NCI-H226 (cell line): ENCODE results near the gene PDLIM7.
"Not testable (repeated sequence)": the region's sequence is repeated elsewhere in the genome, so short reads cannot be mapped to it uniquely, and the experiment has no call there.

Experiments used
- DNase-seq: peaks from one replicate; pipeline ENCODE4 v3.0.0-alpha.2; 2015

PDLIM7 gene

GRCh38 chr5:177489119-177489716, 8.2 kb downstream of the PDLIM7 start:
- DNase-seq = no peak

- DNase-seq = no peak
Measured at GRCh38 chr5:177487975-177488374, 9.4 kb downstream of the PDLIM7 start.

DNA sequence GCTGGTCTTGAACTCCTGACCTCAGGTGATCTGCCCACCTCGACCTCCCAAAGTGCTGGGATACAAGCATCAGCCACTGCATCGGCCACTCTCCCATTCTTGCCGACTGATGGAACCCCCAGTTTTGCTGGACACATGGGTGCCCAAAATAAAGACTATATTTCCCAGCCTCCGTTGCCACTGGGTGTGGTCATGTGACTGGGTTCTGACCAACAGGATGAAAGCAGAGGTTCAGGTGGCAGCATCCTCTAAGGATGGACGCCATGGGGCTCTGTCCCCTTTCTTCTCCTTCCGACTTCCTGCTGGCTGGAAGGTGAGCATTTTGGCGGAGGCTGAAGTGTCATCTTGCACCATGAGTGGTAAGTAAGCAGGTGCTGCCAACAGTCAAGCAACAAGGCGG, 10.3 kb downstream of the PDLIM7 start:
- no peak for DNase-seq

GRCh38 chr5:177486256-177486655, 11.1 kb downstream of the PDLIM7 start:
- no peak for DNase-seq

DNA sequence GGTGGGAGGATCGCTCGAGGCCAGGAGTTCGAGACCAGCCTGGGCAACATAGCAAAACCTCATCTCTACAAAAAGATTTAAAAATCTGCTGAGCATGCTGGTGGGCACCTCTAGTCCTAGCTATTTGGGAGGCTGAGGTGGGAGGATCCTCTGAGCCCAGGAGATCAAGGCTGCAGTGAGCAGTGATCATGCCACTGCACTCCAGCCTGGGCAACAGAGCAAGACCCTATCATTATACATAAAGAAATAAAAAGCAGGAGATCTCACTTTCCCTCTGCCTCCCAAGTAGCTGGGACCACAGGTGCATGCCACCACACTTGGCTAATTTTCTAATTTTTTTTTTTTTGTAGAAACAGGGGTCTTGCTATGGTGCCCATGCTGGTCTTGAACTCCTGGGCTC, 11.7 kb downstream of the PDLIM7 start:
- DNase-seq = not testable (repeated sequence)

GRCh38 chr5:177484902-177485549, 12.4 kb downstream of the PDLIM7 start:
- no peak for DNase-seq

- DNase-seq = no peak
Measured at GRCh38 chr5:177483994-177484901, 13.2 kb downstream of the PDLIM7 start.

- DNase-seq = no peak
Measured at GRCh38 chr5:177483042-177483441, 14.4 kb downstream of the PDLIM7 start.

- no peak for DNase-seq
Measured at GRCh38 chr5:177482359-177482795, 15.0 kb downstream of the PDLIM7 start.

DNA sequence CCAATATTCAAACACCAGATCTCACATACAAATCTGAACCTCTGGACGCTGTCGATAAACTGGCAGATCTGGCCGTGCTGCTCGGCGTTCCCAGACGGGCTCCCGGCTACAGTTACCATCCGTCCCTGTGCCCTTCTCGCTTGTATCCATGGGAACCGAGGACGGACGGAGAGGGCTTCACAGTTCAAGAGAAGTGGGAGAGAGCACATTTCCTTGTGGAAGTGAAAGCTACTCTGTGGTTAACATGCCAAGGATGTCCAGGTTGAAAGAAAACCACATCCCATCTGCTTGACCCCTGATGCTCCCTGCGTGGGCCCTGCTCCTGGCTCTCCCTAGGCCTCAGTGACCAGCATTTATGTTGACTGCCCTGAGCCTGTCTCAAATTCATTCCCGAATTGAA, 17.6 kb downstream of the PDLIM7 start:
- no peak for DNase-seq

- no peak for DNase-seq
Measured at GRCh38 chr5:177478711-177479646, 18.4 kb downstream of the PDLIM7 start.

GRCh38 chr5:177477701-177478477, 19.5 kb downstream of the PDLIM7 start:
- no peak for DNase-seq

GRCh38 chr5:177476531-177477233, 20.7 kb downstream of the PDLIM7 start:
- no peak for DNase-seq

GRCh38 chr5:177475563-177476427, 21.6 kb downstream of the PDLIM7 start:
- no peak for DNase-seq

DNA sequence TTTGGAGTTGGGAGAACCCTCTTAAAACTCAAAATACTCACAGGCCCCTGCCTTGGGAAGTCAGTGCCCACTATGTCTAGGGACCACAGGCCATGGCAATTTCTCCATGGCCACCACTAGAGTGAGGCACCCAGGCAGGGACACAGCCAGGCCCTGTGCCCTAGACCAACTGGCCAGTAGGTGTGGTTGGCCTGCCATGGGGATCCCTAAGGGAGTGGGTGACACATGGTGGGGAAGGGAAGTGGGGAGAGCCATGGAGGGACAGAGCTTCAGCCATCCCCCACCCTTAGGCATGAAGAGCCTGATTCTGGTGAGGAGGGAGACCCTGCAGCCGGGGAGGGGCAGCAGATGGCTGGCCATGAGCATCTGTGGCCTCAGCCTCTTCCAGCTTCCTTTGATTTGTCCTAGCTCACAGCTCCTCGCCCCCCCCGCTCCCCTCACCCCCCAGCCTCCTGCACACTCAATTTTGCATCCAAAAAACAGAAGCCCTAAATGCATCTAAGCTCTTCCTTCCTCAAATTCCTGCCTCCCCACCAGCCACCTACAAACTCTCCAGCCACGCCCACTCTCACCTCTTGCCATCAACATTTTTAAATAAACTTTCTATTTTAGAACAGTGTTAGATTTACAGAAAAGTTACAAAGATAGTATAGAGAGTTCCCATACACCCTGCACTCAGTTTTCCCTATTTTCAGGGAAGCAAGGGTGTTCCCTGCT, 22.4 kb downstream of the PDLIM7 start:
- DNase-seq = no peak

DNA sequence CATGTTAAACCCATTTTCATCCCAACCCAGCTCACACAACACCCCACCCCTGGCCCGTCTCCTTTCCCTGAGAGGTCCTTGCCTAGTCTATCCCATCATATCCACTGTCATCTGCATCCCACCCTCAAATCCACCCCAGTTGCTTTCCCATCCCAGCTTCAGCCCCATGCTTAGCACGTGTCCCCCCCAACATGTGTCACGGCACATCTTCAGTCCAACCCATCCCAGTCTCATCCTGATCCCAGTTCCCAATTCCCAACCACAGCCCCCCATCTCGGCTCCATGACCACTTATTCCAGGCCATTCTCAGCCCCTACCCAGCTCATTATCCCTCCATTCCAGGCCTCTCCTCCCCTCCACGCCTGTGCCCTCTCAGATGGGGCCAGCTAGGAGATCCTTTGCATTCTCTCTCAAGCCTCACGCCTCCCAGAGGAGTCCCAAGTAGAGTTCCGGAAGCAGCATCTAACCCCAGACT, 23.4 kb downstream of the PDLIM7 start:
- DNase-seq = no peak

DNA sequence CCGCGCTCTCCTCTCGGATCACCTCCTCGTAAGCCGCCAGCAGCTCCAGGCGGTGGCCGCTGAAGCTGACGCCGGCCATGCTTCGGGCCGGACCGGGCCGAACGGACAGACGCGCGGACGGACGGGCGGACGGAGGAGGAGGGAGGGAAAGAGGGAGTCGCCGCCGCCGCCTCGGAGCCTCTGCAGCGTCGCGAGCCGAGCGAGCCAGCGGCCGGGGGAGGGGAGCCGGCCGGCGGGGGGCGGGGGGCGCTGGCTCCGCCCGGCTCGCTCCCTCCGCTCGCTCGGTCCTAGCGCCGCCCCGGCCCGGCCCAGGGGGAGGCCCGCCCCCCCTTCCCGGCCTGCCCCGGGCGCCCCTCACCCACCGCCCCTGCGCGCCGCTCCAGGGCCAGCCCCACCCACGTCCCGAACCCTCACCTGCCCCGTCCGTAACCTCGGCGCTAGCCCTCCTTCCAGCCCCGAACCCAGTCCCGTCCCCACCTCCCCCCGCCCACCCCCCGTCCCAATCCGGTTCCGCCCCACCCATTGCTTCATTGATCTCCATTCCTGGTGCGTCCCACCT, 23.9 kb downstream of the PDLIM7 start, which contains the start of gene DBN1:
DBN1 (minus strand) TSS at position 192 of the 559 bp plus-strand sequence; CDS start at position 79, 113 bp downstream.
- peak; percentile 36 for DNase-seq
